HG03159 (cell line): ENCODE measurements around the gene CSF1.
"Not testable (repeated sequence)": the region's sequence is repeated elsewhere in the genome, so short reads cannot be mapped to it uniquely, and the experiment has no call there.

Source experiments
- ATAC-seq: cut with Tn5 transposase; IDR thresholded peaks from one replicate; pipeline ENCODE4 v1.9.1; 2021; ENCODE audit warnings: mild to moderate bottlenecking, moderate library complexity; ENCODE audit not compliant: unreplicated experiment

CSF1 gene, protein sequence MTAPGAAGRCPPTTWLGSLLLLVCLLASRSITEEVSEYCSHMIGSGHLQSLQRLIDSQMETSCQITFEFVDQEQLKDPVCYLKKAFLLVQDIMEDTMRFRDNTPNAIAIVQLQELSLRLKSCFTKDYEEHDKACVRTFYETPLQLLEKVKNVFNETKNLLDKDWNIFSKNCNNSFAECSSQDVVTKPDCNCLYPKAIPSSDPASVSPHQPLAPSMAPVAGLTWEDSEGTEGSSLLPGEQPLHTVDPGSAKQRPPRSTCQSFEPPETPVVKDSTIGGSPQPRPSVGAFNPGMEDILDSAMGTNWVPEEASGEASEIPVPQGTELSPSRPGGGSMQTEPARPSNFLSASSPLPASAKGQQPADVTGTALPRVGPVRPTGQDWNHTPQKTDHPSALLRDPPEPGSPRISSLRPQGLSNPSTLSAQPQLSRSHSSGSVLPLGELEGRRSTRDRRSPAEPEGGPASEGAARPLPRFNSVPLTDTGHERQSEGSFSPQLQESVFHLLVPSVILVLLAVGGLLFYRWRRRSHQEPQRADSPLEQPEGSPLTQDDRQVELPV

GRCh38 chr1:109910123-109910962 is at the start of gene CSF1:
TSS of gene CSF1 (plus strand) at chr1:109910849. CDS start at chr1:109911024, 175 bp downstream.
- no peak for ATAC-seq

- not testable (repeated sequence) for ATAC-seq
Observed at GRCh38 chr1:109861616-109862015, 49.0 kb upstream of the CSF1 start.

GRCh38 chr1:109863667-109864046 is 47.0 kb upstream of the CSF1 start:
- ATAC-seq, result no peak

GRCh38 chr1:109864047-109864822 is 46.4 kb upstream of the CSF1 start:
- ATAC-seq, result no peak

DNA sequence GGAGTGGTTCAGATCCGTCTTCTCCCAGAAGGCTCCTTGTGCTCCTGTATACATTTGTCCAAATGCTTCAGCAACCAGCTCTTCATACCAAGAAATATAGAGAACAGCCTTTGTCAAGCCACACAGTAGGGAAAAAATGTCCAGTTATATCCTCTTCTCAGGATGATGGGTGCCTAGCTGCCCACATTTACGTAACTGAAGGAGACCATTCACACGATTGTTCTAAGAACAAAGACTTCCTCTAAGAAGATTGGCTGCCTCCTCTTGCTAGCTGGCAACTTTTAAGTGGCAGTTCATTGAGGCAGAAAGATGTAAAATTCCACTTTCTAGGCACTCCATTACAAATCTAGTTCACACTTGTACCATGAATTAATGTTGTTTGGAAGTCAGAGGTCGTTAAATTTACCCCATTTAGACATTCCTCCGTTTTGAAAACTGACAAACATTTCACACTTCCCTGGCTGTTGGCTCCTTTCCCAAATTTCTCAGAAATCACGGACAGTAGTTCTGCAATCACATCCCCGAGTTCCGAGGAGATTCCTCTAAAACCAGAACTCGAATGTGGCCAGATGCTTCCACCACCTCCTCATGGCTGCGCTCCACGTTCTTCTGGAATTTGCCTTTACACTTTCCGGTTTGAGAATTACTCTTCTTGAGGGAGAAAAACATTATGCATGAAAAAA is 45.6 kb upstream of the CSF1 start:
- ATAC-seq, result no peak

DNA sequence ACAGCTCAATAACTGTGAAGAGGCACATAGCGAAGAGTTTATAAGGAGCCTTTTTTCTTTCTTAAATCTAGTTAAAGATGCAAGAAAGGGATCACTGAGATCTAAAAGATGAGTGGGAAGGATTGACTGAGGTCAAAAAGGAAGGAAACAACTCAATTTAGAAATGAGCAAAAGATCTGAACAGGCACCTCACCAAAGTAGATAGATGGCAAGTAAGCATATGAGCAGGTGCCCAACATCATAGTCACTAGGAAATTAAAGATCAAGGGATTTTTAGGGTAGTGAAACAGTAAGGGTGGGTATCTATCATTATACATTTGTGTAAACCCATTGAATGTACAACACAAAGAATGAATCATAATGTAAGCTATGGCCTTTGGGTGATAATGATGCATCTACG is 44.6 kb upstream of the CSF1 start:
- ATAC-seq, result no peak

DNA sequence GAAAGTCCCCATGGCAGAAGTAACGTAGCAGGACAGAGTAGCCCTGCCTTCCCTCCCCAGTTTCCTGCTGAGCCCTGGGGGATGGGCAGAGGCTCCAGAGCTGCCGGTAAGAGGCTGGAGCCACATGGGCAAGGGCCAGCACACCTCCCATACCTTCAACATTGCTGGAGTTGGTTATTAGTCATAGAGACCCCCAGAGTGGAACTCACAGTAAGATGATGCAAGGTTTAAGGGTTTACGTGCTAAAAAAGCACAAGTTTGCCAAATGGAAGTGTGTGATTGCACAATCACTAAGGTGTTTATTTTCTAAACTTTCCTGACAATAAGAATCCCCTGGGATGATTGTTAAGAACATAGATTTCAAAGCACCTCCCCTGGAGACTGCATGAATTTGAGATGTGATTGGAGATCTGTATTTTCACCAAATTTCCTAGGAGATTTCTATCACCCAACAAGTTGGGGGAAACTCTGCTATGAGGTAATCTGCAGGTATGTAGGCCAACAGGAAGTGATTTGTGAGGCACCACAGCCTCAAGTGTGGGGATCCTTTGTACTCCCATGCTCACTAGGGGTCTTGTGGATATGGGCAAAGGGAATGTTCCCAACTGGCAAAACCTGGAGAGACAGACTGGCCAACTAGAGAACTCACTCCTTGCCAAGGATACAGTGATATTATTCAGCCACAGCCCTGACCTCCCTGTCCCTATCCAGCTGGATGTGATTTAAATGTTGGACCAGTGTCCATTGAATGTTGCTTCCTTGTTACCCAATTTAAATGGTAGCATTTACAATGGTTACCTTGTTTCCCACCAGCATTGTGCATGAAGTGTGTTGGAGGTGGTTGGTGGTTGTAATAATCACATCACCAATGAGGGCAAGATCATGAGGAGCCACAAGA is 37.1 kb upstream of the CSF1 start:
- no peak for ATAC-seq

DNA sequence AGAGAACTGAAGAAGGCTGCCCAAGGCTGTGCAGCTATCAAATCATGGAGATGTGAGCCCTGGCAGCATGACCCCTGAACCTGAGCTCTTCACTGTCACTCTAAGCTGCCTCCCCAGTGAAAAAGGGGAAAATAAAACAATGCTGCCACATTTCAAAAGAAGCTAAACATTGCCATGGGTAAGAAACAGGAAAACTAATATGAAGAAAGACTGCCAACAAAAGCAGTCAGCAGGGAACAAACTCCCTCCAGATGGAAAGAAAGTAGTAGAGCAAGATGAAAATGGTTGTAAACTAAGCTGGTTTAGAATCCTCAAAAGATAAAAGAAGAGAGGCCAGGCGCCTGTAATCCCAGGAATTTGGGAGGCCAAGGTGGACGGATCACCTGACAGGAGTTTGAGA is 36.2 kb upstream of the CSF1 start:
- no peak for ATAC-seq

- ATAC-seq, result no peak
Observed at GRCh38 chr1:109875874-109876273, 34.8 kb upstream of the CSF1 start.

GRCh38 chr1:109876617-109877316 is 33.9 kb upstream of the CSF1 start:
- ATAC-seq, result no peak

DNA sequence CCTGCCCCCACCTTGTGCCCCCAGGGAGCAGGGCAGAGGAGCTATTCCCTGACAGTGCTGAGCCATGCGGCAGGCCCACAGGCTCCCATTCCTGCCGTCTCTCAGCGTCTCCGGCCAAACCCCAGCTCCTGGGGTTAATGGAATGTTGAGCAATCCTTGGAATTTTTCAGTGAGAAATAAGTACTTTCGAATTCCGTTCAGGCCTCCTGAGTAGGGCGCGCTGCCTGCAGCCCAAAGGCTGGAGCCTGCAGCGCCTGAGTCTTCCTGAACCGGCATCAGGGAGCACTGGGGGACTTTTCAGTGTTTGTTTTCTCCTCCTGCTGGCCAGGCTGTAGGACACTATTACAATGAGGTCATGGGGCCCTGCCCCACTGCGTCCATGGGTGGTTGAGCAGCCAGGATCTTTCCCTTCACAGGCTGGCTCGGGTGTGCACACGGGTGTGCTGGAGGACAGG is 33.3 kb upstream of the CSF1 start:
- no peak for ATAC-seq

DNA sequence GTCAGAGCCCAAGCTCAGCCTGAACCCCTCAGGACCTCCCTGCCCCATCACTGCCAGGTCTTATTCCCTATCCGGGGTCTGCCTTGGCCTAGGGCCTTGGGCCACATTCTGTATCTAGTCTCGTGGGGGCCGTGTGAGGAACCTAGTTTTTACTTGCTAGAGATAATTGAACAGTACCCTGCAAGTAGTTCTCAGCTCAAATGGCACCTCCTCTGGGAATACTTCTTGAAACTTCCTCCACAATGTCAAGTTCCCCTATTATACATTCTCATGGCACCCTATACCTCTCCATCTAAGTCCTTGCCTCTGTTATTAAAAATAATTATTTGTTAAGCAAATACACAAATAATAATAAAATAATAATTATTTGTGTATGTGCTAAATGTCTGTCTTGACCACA is 32.9 kb upstream of the CSF1 start:
- ATAC-seq, result no peak

- no peak for ATAC-seq
Observed at GRCh38 chr1:109878531-109879104, 32.0 kb upstream of the CSF1 start.

- ATAC-seq, result not testable (repeated sequence)
Observed at GRCh38 chr1:109879371-109879770, 31.3 kb upstream of the CSF1 start.

DNA sequence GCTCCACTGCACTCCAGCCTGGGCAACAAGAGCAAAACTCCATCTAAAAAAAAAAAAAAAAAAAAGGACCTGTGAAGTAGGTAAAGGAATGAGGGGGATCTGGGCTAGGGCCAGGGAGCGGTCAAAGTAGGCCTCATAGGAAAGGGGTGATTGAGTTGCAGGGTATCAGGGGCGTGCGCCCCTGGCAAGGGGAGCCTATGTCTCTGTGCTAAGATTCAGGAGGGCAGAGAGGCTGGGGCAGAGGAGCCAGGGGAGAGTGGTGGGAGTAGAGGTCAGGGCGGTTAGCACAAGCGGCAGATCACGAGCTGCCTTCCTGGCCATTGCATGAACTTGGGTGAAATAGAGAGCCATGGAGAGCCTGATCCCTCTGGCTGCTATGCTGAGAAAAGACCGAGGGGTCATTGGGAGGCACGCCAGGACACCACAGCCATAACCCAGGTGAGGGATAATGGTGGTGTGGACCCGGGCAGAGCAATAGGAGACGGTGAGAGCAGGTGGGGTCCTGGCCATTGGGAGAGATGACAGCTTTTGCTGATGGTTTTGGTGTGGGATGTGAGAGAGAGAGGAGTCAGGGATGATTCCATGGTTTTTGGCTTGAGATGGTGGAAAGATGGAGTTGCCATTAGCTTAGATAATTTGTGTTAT is 30.6 kb upstream of the CSF1 start:
- ATAC-seq, result no peak

- no peak for ATAC-seq
Observed at GRCh38 chr1:109880971-109881894, 29.4 kb upstream of the CSF1 start.

DNA sequence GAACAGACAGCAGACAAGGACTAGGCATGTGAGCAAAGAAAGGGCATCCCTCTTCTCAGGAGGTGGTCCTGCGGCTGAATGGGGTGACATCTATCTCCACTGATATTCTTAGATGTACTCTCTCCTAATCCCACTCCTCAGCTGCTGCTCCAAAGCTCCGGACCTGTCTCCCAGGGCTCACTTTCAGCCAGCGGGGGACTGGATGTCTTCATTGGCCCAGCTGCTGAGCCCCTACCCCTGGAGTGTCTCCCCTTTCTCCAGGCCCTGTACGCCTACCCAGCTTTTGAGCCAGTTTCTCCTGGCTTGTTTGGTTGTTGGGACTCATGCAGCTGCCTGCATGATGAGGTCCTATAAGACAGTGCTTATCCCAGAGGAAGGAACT is 28.8 kb upstream of the CSF1 start:
- no peak for ATAC-seq
